ENCODE measurements around the gene NOBOX. TPM values are rescaled to one million over a fixed set of nuclear protein-coding genes. Genes with fewer than 3 reads are reported as not detected.
"Not testable (repeated sequence)": the region's sequence is repeated elsewhere in the genome, so short reads cannot be mapped to it uniquely, and the experiment has no call there.

NOBOX gene
- total RNA-seq, 2 experiments from 2014 or later = not detected

DNA sequence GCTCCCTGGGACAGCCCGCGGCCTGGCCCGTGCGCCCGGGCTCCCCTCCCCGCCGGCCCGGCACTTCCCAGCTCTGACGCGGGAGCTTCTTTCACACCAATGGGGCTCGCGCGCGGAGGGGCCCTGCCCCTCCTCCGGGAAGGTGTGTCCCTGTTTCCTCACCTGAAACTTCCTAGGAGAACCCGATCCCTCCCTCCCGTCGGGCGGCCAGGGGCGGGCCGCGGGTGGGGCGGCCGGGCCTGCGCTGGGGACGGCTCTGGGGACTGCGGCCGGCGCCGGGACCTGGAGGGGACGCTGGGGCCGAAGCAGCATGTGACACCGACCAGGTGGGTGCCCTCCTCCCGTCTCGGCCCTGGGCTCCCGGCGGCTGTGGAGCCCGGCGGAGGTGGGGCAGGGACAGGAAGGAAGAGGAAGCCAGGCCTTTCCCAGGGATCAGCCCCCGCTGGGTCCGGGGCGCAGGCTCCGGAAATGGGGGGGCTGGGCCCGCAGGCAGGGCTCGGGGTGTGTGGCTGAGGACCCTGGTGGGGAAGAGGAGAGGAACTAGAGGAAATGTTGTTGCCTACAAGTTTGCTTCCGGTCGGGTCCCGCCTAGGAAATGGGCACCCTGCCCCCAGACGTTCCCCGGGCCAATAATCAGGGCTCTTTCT, 48.2 kb downstream of the NOBOX start, which contains the start of gene ARHGEF5:
ARHGEF5 (plus strand) TSS at position 227 of the 647 bp plus-strand sequence. CDS start 7,268 bp downstream, outside the sequence.
- H3K27me3 Mint-ChIP-seq (ENCODE audit: low read depth); DNase-seq: not testable (repeated sequence)

DNA sequence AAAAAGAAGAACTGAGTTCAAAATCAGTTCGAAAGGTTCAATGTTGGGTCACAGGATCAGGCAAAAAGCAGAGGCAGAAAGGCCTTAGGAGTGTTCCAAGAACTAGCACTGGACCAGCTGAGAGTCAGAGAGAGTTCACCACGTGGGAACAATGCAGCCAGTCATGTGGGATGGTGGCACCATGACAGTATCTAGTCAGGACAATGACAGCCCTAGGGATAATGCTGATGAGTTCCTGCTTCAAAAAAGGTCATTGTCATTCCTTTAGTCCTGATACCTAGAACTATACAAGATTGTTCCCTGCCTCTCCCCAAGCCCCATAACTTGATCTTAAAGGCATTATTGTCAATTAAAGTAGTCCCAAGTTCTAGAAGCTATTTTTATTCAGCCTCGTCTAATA, 51.8 kb downstream of the NOBOX start:
- H3K36me3 Mint-ChIP-seq (ENCODE audit: low read depth); POLR2A ChIA-PET; H3K27ac Mint-ChIP-seq; H3K27me3 Mint-ChIP-seq (ENCODE audit: low read depth); ATAC-seq; DNase-seq; H3K4me3 Mint-ChIP-seq; CTCF ChIA-PET; H3K9me3 Mint-ChIP-seq (ENCODE audit: insufficient read depth): not testable (repeated sequence)
- peaks cover 13% of the 10 kb centered on the region for H3K4me1 Mint-ChIP-seq (ENCODE audit: low read depth)

More for the DNA sequence above, 48.2 kb downstream of the NOBOX start, which contains the start of gene ARHGEF5:
- peak; percentile 87 for ATAC-seq
- H3K9me3 Mint-ChIP-seq (ENCODE audit: insufficient read depth); H3K36me3 Mint-ChIP-seq (ENCODE audit: low read depth); CTCF ChIA-PET; POLR2A ChIA-PET: not testable (repeated sequence)
- Mint-ChIP-seq H3K4me1 (ENCODE audit: low read depth) (peaks cover 15% of the 10 kb centered on the region), H3K4me3 (peak within 1 kb of the TSS; percentile 84), H3K27ac (peak within 1 kb of the TSS; percentile 89)

DNA sequence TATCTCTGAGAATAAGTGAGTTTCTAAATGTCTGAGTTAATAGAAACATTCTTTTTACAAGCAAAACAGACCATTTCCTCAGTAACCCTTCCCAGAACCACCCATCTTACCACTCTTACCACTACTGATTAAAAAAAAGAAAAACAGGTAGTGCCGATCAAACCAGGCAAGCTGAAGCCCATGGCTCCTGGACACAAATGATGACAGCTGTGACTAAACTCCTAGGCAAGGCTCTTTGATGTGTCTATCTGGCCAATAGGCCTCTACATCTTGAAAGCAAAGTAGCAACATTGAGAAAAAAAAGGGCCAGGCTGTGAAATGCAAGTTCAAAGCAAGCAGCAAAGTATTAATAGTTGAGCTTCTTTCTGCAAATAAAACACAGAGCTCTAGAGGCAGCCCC, 54.9 kb downstream of the NOBOX start:
- H3K27me3 Mint-ChIP-seq (ENCODE audit: low read depth); H3K4me1 Mint-ChIP-seq (ENCODE audit: low read depth); H3K27ac Mint-ChIP-seq; POLR2A ChIA-PET; H3K4me3 Mint-ChIP-seq; DNase-seq; H3K9me3 Mint-ChIP-seq (ENCODE audit: insufficient read depth); CTCF ChIA-PET; H3K36me3 Mint-ChIP-seq (ENCODE audit: low read depth): not testable (repeated sequence)
- peak; percentile 85 for ATAC-seq

Other genes with a start within 250 kb of the NOBOX start
- under 1 TPM in 1 of 2 experiments, not detected in 1; 0.47 TPM for gene CTAGE4, start 220.2 kb downstream of the NOBOX start, total RNA-seq
- gene ARHGEF35, start 207.9 kb downstream of the NOBOX start, total RNA-seq = 1 to 10 TPM; 2.4 to 2.6 TPM
- not detected for gene OR2A42, start 164.1 kb downstream of the NOBOX start, total RNA-seq
- 1 to 10 TPM; 1.5 to 1.6 TPM for gene OR2A7, start 138.9 kb downstream of the NOBOX start, total RNA-seq
- gene CTAGE8, start 134.4 kb downstream of the NOBOX start, total RNA-seq = 1 to 10 TPM; 2.2 TPM
- gene OR2A1, start 91.3 kb downstream of the NOBOX start, total RNA-seq = not detected
- 1 to 10 TPM; 8.2 to 10.0 TPM for gene ARHGEF5, start 48.3 kb downstream of the NOBOX start, total RNA-seq